Mesothelial cell of epicardium (in vitro differentiated cells): ENCODE results near the gene PPP1R1B. TPM values are rescaled to one million over a fixed set of nuclear protein-coding genes. Genes with fewer than 3 reads are reported as not detected.

ENCODE experiments used
- DNase-seq, 2 experiments: peaks; one replicate each; pipeline ENCODE4 v3.0.0; 2021; ENCODE audit warnings: low spot score in 2 of 2; ENCODE audit not compliant: unreplicated experiment in 2 of 2
- H3K27ac Mint-ChIP-seq: 2 replicates; pipeline ENCODE4 v1.8.0; 2021; ENCODE audit warnings: mixed read lengths
- H3K27me3 Mint-ChIP-seq: 2 replicates; pipeline ENCODE4 v1.8.0; 2021; ENCODE audit warnings: low read depth, mixed read lengths
- H3K36me3 Mint-ChIP-seq: 2 replicates; pipeline ENCODE4 v1.8.0; 2021; ENCODE audit warnings: mixed read lengths
- H3K4me1 Mint-ChIP-seq: 2 replicates; pipeline ENCODE4 v1.8.0; 2021; ENCODE audit warnings: mixed read lengths
- H3K4me3 Mint-ChIP-seq: 2 replicates; pipeline ENCODE4 v1.8.0; 2021; ENCODE audit warnings: mild to moderate bottlenecking, moderate library complexity, mixed read lengths
- H3K9me3 Mint-ChIP-seq: 2 replicates; pipeline ENCODE4 v1.8.0; 2021; ENCODE audit warnings: mixed read lengths
- total RNA-seq: library from RNA; stranded (reverse); gene quantifications from 3 replicates; pipeline ENCODE4 v1.2.1, GENCODE V29; 2021
- TF ChIP-seq, protein P1 (sequence below): fragments of 200-600 bp; sonication (generic); IDR thresholded peaks from one replicate; pipeline ENCODE4 v1.5.0; 2021; ENCODE audit warnings: antibody characterized with exemption; ENCODE audit not compliant: unreplicated experiment

Gene PPP1R1B
- total RNA-seq, 1 donor from 2014 or later: 0.58 TPM

- Mint-ChIP-seq H3K36me3 (no peaks in the 10 kb centered on the region), H3K27ac (no peak overlapping the region), H3K4me3 (no peak overlapping the region), H3K4me1 (peaks cover 9% of the 10 kb centered on the region), H3K27me3 (peaks cover 95% of the 10 kb centered on the region), H3K9me3 (no peaks in the 10 kb centered on the region)
- DNase-seq: no peak
- TF ChIP-seq, protein P1, sequence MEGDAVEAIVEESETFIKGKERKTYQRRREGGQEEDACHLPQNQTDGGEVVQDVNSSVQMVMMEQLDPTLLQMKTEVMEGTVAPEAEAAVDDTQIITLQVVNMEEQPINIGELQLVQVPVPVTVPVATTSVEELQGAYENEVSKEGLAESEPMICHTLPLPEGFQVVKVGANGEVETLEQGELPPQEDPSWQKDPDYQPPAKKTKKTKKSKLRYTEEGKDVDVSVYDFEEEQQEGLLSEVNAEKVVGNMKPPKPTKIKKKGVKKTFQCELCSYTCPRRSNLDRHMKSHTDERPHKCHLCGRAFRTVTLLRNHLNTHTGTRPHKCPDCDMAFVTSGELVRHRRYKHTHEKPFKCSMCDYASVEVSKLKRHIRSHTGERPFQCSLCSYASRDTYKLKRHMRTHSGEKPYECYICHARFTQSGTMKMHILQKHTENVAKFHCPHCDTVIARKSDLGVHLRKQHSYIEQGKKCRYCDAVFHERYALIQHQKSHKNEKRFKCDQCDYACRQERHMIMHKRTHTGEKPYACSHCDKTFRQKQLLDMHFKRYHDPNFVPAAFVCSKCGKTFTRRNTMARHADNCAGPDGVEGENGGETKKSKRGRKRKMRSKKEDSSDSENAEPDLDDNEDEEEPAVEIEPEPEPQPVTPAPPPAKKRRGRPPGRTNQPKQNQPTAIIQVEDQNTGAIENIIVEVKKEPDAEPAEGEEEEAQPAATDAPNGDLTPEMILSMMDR: no peak
These were observed 19.5 kb upstream of the PPP1R1B start for GRCh38 chr17:39607057-39607850.

DNA sequence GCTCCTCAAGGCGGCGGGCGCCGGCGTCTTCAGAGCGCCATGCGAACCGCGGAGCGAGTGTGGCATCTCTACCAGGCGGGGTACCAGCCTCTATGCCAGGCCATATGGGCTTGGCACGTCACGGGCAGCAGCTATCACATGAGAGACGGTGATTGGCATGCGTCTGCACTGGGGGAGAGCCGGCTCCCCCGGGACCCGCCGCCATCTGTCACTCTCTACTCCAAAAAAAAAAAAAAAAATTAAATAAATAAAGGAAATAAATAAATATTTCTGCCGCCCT, 19.0 kb upstream of the PPP1R1B start, which contains the start of gene NEUROD2:
Gene NEUROD2 (minus strand): TSS at position 70 of the 280 bp plus-strand sequence. CDS start 1,321 bp downstream, outside the sequence.
- Mint-ChIP-seq H3K4me1 (peaks cover 9% of the 10 kb centered on the region), H3K4me3 (no peak within 1 kb of the TSS), H3K27me3 (peaks cover 92% of the 10 kb centered on the region), H3K9me3 (no peaks in the 10 kb centered on the region), H3K27ac (no peak within 1 kb of the TSS), H3K36me3 (no peaks in the 10 kb centered on the region)
- DNase-seq: no peak
- TF ChIP-seq, protein P1: no peak

GRCh38 chr17:39608142-39608981, 18.4 kb upstream of the PPP1R1B start:
- Mint-ChIP-seq H3K27me3 (peaks cover 92% of the 10 kb centered on the region), H3K36me3 (no peaks in the 10 kb centered on the region), H3K27ac (no peak overlapping the region), H3K9me3 (no peaks in the 10 kb centered on the region), H3K4me3 (no peak overlapping the region), H3K4me1 (peaks cover 6% of the 10 kb centered on the region)
- no peak for DNase-seq
- TF ChIP-seq, protein P1: no peak

DNA sequence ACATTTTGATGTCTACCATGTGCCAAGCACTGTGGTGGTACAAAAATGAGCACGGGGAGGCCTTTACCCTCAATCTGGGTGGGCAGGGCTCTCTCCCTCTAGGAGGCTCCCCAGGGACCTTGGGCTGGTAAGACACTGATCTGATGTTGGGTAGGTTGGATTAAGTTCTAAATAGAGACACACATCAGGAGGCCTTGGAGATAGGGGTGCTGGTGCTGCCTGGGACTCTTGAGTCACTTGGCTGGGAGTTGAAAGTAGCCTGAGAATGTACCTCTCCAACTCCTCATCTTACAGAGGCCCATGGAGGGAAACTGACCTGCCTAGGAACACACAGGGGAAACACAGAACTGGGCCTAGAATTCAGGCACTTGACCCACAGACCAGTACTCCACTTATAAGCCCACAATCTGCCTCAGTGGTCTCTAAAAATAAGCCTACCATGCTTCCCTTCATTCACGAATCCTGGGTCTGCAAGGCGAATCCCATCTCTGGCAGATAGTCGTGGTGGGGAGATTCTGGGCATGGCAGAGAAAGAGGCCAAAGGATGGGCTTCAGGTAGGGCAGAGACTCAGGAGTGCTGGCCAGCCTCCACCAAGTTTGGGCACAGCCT, 17.2 kb upstream of the PPP1R1B start:
- Mint-ChIP-seq H3K9me3 (no peaks in the 10 kb centered on the region), H3K36me3 (no peaks in the 10 kb centered on the region), H3K4me1 (peaks cover 6% of the 10 kb centered on the region), H3K27ac (no peak overlapping the region), H3K4me3 (no peak overlapping the region), H3K27me3 (peaks cover 93% of the 10 kb centered on the region)
- DNase-seq: no peak
- TF ChIP-seq, protein P1: no peak

- no peak overlapping the region for H3K27ac Mint-ChIP-seq
- H3K4me1 Mint-ChIP-seq: peaks cover 4% of the 10 kb centered on the region
- H3K9me3 Mint-ChIP-seq: no peaks in the 10 kb centered on the region
- no peak overlapping the region for H3K4me3 Mint-ChIP-seq
- no peaks in the 10 kb centered on the region for H3K36me3 Mint-ChIP-seq
- TF ChIP-seq, protein P1: no peak
- peaks cover 95% of the 10 kb centered on the region for H3K27me3 Mint-ChIP-seq
- DNase-seq: no peak
These were observed 15.2 kb upstream of the PPP1R1B start for GRCh38 chr17:39611401-39612112.
